HEK293 (cell line): Measurements from ENCODE around the gene VCL.

ENCODE experiments used
- BCL11B ChIP-seq: fragments of 450-650 bp; formaldehyde crosslinking; IDR thresholded peaks from 2 replicates; pipeline ENCODE4 v1.5.1; 2016; ENCODE audit warnings: low read depth, missing biosample characterization, missing genetic modification characterization
- HOXC10 ChIP-seq: sonication (generic); formaldehyde crosslinking; IDR thresholded peaks from 2 replicates; pipeline ENCODE4 v1.8.1; 2023; ENCODE audit warnings: mild to moderate bottlenecking, missing genetic modification reagents
- KLF10 ChIP-seq: fragments of 450-650 bp; IDR thresholded peaks from 2 replicates; pipeline ENCODE4 v1.5.1; 2018; ENCODE audit warnings: missing biosample characterization, mild to moderate bottlenecking, missing genetic modification characterization
- OSR2 ChIP-seq: fragments of 450-650 bp; formaldehyde crosslinking; IDR thresholded peaks from 2 replicates; pipeline ENCODE4 v1.5.1; 2016; ENCODE audit warnings: missing biosample characterization, missing genetic modification characterization
- PRDM1 ChIP-seq: fragments of 450-650 bp; formaldehyde crosslinking; IDR thresholded peaks from 2 replicates; pipeline ENCODE4; 2016; ENCODE audit warnings: missing biosample characterization, missing genetic modification characterization
- SP3 ChIP-seq: fragments of 450-650 bp; formaldehyde crosslinking; IDR thresholded peaks from 2 replicates; pipeline ENCODE4 v1.5.1; 2016; ENCODE audit warnings: missing biosample characterization, missing genetic modification characterization
- WT1 ChIP-seq: fragments of 450-650 bp; formaldehyde crosslinking; IDR thresholded peaks from 2 replicates; pipeline ENCODE4 v1.5.1; 2016; ENCODE audit warnings: missing biosample characterization, missing genetic modification characterization
- ZEB2 ChIP-seq: fragments of 450-650 bp; formaldehyde crosslinking; IDR thresholded peaks from 2 replicates; pipeline ENCODE4 v1.5.1; 2016; ENCODE audit warnings: missing biosample characterization, missing genetic modification characterization
- ZFP3 ChIP-seq: fragments of 450-650 bp; formaldehyde crosslinking; IDR thresholded peaks from 2 replicates; pipeline ENCODE4 v1.5.1; 2016; ENCODE audit warnings: low read depth, missing biosample characterization, missing genetic modification characterization
- ZNF184 ChIP-seq: fragments of 450-650 bp; IDR thresholded peaks from 2 replicates; pipeline ENCODE4 v1.5.1; 2018; ENCODE audit warnings: missing biosample characterization, mild to moderate bottlenecking, missing genetic modification characterization
- ZNF24 ChIP-seq: fragments of 450-650 bp; formaldehyde crosslinking; IDR thresholded peaks from 2 replicates; pipeline ENCODE4 v1.5.1; 2016; ENCODE audit warnings: missing biosample characterization, missing genetic modification characterization
- ZNF292 ChIP-seq: fragments of 450-650 bp; formaldehyde crosslinking; IDR thresholded peaks from 2 replicates; pipeline ENCODE4 v1.5.1; 2016; ENCODE audit warnings: low read depth, missing biosample characterization, missing genetic modification characterization, borderline replicate concordance
- ZNF341 ChIP-seq: fragments of 450-650 bp; formaldehyde crosslinking; IDR thresholded peaks from 2 replicates; pipeline ENCODE4; 2016; ENCODE audit warnings: low read depth, missing biosample characterization, missing genetic modification characterization
- ZNF426 ChIP-seq: fragments of 450-650 bp; formaldehyde crosslinking; IDR thresholded peaks from 2 replicates; pipeline ENCODE4 v1.5.1; 2017; ENCODE audit warnings: missing biosample characterization, missing genetic modification characterization, mild to moderate bottlenecking, inconsistent platforms, moderate library complexity
- ZNF529 ChIP-seq: fragments of 450-650 bp; formaldehyde crosslinking; IDR thresholded peaks from 2 replicates; pipeline ENCODE4 v1.5.1; 2017; ENCODE audit warnings: missing genetic modification characterization, missing biosample characterization; ENCODE audit not compliant: insufficient replicate concordance
- ZNF555 ChIP-seq: fragments of 450-650 bp; formaldehyde crosslinking; conservative IDR thresholded peaks from 2 replicates; pipeline ENCODE4 v1.5.1; 2017; ENCODE audit warnings: missing biosample characterization, mild to moderate bottlenecking, missing genetic modification characterization, inconsistent platforms
- ZNF560 ChIP-seq: fragments of 450-650 bp; formaldehyde crosslinking; IDR thresholded peaks from 2 replicates; pipeline ENCODE4 v1.5.1; 2017; ENCODE audit warnings: missing biosample characterization, missing genetic modification characterization, borderline replicate concordance
- ZNF561 ChIP-seq: fragments of 450-650 bp; IDR thresholded peaks from 2 replicates; pipeline ENCODE4 v1.5.1; 2018; ENCODE audit warnings: missing biosample characterization, missing genetic modification characterization, borderline replicate concordance
- ZNF571 ChIP-seq: fragments of 450-650 bp; formaldehyde crosslinking; IDR thresholded peaks from 2 replicates; pipeline ENCODE4 v1.5.0; 2017; ENCODE audit warnings: missing biosample characterization, missing genetic modification characterization
- ZNF624 ChIP-seq: fragments of 450-650 bp; formaldehyde crosslinking; IDR thresholded peaks from 2 replicates; pipeline ENCODE4 v1.5.1; 2017; ENCODE audit warnings: missing biosample characterization, missing genetic modification characterization
- TF ChIP-seq, protein P1 (sequence below): fragments of 450-650 bp; formaldehyde crosslinking; IDR thresholded peaks from 2 replicates; pipeline ENCODE4 v1.5.0; 2017; ENCODE audit warnings: missing biosample characterization, missing genetic modification characterization, borderline replicate concordance
- TF ChIP-seq, protein P2 (sequence below): fragments of 450-650 bp; formaldehyde crosslinking; IDR thresholded peaks from 2 replicates; pipeline ENCODE4 v1.5.1; 2016; ENCODE audit warnings: missing biosample characterization, missing genetic modification characterization
- TF ChIP-seq, protein P3 (sequence below): fragments of 450-650 bp; IDR thresholded peaks from 2 replicates; pipeline ENCODE4 v1.5.1; 2018; ENCODE audit warnings: missing biosample characterization, mild to moderate bottlenecking, missing genetic modification characterization
- TF ChIP-seq, protein P4 (sequence below): fragments of 450-650 bp; formaldehyde crosslinking; conservative IDR thresholded peaks from 2 replicates; pipeline ENCODE4 v1.5.1; 2016; ENCODE audit warnings: low read depth, missing biosample characterization, missing genetic modification characterization
- TF ChIP-seq, protein P5 (sequence below): fragments of 450-650 bp; formaldehyde crosslinking; IDR thresholded peaks from 2 replicates; pipeline ENCODE4 v1.5.1; 2016; ENCODE audit warnings: missing biosample characterization, missing genetic modification characterization
- TF ChIP-seq, protein P6 (sequence below): fragments of 450-650 bp; formaldehyde crosslinking; IDR thresholded peaks from 2 replicates; pipeline ENCODE4 v1.5.1; 2017; ENCODE audit warnings: missing biosample characterization, missing genetic modification characterization

The VCL gene

DNA sequence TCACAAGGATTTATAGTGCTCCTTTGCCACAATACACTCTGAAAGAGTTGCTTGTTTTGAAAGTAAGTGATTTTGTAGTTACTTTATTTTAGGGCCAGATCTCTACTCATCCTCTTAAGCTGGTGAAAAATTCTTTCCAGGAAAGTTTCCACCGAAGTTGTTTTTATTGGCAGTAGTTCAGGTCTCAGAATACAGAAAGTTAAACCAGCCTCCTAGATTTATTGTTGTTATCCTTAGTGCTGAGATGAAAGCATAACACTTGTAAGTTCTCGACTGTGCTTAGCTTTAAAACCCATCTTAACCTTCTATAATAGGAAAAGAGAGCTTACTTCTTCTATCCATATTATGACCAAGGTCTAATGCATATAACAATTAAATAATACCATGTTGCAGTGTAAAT, 147.2 kb downstream of the VCL start (continued):
- TF ChIP-seq, protein P1, sequence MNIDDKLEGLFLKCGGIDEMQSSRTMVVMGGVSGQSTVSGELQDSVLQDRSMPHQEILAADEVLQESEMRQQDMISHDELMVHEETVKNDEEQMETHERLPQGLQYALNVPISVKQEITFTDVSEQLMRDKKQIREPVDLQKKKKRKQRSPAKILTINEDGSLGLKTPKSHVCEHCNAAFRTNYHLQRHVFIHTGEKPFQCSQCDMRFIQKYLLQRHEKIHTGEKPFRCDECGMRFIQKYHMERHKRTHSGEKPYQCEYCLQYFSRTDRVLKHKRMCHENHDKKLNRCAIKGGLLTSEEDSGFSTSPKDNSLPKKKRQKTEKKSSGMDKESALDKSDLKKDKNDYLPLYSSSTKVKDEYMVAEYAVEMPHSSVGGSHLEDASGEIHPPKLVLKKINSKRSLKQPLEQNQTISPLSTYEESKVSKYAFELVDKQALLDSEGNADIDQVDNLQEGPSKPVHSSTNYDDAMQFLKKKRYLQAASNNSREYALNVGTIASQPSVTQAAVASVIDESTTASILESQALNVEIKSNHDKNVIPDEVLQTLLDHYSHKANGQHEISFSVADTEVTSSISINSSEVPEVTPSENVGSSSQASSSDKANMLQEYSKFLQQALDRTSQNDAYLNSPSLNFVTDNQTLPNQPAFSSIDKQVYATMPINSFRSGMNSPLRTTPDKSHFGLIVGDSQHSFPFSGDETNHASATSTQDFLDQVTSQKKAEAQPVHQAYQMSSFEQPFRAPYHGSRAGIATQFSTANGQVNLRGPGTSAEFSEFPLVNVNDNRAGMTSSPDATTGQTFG (tag by site-specific recombination), result no peak
- TF ChIP-seq ZNF184 (tag by site-specific recombination), result peak; percentile 73; the same call in 1 of the 2 replicates
- TF ChIP-seq PRDM1 (tag by site-specific recombination), result no peak
- peak; percentile 63 for TF ChIP-seq OSR2 (tag by site-specific recombination)
- TF ChIP-seq ZNF426, result no peak
- TF ChIP-seq, protein P2, sequence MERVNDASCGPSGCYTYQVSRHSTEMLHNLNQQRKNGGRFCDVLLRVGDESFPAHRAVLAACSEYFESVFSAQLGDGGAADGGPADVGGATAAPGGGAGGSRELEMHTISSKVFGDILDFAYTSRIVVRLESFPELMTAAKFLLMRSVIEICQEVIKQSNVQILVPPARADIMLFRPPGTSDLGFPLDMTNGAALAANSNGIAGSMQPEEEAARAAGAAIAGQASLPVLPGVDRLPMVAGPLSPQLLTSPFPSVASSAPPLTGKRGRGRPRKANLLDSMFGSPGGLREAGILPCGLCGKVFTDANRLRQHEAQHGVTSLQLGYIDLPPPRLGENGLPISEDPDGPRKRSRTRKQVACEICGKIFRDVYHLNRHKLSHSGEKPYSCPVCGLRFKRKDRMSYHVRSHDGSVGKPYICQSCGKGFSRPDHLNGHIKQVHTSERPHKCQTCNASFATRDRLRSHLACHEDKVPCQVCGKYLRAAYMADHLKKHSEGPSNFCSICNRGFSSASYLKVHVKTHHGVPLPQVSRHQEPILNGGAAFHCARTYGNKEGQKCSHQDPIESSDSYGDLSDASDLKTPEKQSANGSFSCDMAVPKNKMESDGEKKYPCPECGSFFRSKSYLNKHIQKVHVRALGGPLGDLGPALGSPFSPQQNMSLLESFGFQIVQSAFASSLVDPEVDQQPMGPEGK (tag by site-specific recombination), result no peak
- TF ChIP-seq, protein P3, sequence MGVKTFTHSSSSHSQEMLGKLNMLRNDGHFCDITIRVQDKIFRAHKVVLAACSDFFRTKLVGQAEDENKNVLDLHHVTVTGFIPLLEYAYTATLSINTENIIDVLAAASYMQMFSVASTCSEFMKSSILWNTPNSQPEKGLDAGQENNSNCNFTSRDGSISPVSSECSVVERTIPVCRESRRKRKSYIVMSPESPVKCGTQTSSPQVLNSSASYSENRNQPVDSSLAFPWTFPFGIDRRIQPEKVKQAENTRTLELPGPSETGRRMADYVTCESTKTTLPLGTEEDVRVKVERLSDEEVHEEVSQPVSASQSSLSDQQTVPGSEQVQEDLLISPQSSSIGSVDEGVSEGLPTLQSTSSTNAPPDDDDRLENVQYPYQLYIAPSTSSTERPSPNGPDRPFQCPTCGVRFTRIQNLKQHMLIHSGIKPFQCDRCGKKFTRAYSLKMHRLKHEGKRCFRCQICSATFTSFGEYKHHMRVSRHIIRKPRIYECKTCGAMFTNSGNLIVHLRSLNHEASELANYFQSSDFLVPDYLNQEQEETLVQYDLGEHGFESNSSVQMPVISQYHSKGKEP (tag by site-specific recombination), result peak; percentile 49; the same call in 1 of the 2 replicates
- peak; percentile 32; the same call in 1 of the 2 replicates for TF ChIP-seq KLF10 (tag by site-specific recombination)
- 0 out of 2 replicates have a peak, but pooled peaks have one; percentile 43 for TF ChIP-seq ZNF24 (tag by site-specific recombination)
- TF ChIP-seq HOXC10 (CRISPR knock-in tag), result no peak
- TF ChIP-seq ZNF624 (tag by site-specific recombination), result no peak
- TF ChIP-seq ZNF529 (tag by site-specific recombination), result no peak
- no peak for TF ChIP-seq ZNF292
- TF ChIP-seq SP3, result no peak
- TF ChIP-seq, protein P4, sequence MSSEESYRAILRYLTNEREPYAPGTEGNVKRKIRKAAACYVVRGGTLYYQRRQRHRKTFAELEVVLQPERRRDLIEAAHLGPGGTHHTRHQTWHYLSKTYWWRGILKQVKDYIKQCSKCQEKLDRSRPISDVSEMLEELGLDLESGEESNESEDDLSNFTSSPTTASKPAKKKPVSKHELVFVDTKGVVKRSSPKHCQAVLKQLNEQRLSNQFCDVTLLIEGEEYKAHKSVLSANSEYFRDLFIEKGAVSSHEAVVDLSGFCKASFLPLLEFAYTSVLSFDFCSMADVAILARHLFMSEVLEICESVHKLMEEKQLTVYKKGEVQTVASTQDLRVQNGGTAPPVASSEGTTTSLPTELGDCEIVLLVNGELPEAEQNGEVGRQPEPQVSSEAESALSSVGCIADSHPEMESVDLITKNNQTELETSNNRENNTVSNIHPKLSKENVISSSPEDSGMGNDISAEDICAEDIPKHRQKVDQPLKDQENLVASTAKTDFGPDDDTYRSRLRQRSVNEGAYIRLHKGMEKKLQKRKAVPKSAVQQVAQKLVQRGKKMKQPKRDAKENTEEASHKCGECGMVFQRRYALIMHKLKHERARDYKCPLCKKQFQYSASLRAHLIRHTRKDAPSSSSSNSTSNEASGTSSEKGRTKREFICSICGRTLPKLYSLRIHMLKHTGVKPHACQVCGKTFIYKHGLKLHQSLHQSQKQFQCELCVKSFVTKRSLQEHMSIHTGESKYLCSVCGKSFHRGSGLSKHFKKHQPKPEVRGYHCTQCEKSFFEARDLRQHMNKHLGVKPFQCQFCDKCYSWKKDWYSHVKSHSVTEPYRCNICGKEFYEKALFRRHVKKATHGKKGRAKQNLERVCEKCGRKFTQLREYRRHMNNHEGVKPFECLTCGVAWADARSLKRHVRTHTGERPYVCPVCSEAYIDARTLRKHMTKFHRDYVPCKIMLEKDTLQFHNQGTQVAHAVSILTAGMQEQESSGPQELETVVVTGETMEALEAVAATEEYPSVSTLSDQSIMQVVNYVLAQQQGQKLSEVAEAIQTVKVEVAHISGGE (tag by site-specific recombination), result no peak
- TF ChIP-seq ZNF561 (tag by site-specific recombination), result 0 out of 2 replicates have a peak, but pooled peaks have one; percentile 53
- peak; percentile 63; the same call in 1 of the 2 replicates for TF ChIP-seq WT1 (tag by site-specific recombination)
- TF ChIP-seq ZNF571 (tag by site-specific recombination), result no peak
- TF ChIP-seq ZNF560 (tag by site-specific recombination), result no peak
- TF ChIP-seq ZNF555 (tag by site-specific recombination), result no peak
- no peak for TF ChIP-seq ZFP3 (tag by site-specific recombination)
- no peak for TF ChIP-seq ZNF341 (tag by site-specific recombination)
- TF ChIP-seq BCL11B (tag by site-specific recombination), result 0 out of 2 replicates have a peak, but pooled peaks have one; percentile 27
- TF ChIP-seq ZEB2 (tag by site-specific recombination), result peak; percentile 60; the same call in 1 of the 2 replicates
- TF ChIP-seq, protein P5, sequence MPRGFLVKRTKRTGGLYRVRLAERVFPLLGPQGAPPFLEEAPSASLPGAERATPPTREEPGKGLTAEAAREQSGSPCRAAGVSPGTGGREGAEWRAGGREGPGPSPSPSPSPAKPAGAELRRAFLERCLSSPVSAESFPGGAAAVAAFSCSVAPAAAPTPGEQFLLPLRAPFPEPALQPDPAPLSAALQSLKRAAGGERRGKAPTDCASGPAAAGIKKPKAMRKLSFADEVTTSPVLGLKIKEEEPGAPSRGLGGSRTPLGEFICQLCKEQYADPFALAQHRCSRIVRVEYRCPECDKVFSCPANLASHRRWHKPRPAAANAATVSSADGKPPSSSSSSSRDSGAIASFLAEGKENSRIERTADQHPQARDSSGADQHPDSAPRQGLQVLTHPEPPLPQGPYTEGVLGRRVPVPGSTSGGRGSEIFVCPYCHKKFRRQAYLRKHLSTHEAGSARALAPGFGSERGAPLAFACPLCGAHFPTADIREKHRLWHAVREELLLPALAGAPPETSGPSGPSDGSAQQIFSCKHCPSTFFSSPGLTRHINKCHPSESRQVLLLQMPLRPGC, result no peak
- TF ChIP-seq, protein P6, sequence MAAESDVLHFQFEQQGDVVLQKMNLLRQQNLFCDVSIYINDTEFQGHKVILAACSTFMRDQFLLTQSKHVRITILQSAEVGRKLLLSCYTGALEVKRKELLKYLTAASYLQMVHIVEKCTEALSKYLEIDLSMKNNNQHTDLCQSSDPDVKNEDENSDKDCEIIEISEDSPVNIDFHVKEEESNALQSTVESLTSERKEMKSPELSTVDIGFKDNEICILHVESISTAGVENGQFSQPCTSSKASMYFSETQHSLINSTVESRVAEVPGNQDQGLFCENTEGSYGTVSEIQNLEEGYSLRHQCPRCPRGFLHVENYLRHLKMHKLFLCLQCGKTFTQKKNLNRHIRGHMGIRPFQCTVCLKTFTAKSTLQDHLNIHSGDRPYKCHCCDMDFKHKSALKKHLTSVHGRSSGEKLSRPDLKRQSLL (tag by site-specific recombination), result no peak
